Measurements from ENCODE around the gene LDLRAP1.

LDLRAP1 gene

GRCh38 chr1:25612421-25612820 is 69.0 kb downstream of the LDLRAP1 start:
- no peak overlapping the region for H3K27ac ChIP-seq
- H3K4me3 ChIP-seq, result no peak overlapping the region
- no peak overlapping the region for H3K4me2 ChIP-seq
- H3K27me3 ChIP-seq, result peaks cover 6% of the 10 kb centered on the region
- no peaks in the 10 kb centered on the region for H3K9me3 ChIP-seq
- TF ChIP-seq Cebpa-rat (IDR thresholded peaks at IDR 0.05), result no peak
- H3K9ac ChIP-seq, result no peak overlapping the region
- peaks cover 46% of the 10 kb centered on the region for H3K4me1 ChIP-seq
- no peaks in the 10 kb centered on the region for H3K36me3 ChIP-seq
- H4K20me1 ChIP-seq, result peaks cover under 1% of the 10 kb centered on the region; the same call in 1 of the 2 replicates

DNA sequence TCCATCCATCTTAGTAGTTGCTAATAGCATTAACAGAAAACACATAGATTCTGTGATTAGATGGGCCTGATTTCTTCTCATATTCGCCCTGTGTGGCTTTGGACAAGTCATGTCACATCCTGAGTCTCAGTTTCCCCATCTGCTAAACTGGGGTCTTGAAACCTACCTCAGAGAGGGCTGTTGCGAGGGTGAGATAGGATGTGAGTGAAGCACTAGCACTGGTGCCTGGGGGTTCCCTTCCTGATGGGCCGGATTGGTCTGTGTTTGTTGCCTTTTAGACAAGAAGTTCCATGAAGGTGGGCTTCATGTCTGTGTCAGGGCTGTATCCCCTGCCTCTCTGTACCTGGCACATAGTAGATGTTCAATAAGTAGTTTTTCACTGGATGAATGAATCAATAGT is 69.7 kb downstream of the LDLRAP1 start:
- no peak overlapping the region for H3K4me3 ChIP-seq
- no peak overlapping the region for H3K27ac ChIP-seq
- peaks cover 13% of the 10 kb centered on the region for H3K27me3 ChIP-seq
- peaks cover 7% of the 10 kb centered on the region; the same call in 1 of the 2 replicates for H4K20me1 ChIP-seq
- H3K9ac ChIP-seq, result no peak overlapping the region
- no peaks in the 10 kb centered on the region for H3K36me3 ChIP-seq
- no peaks in the 10 kb centered on the region for H3K9me3 ChIP-seq
- H3K4me2 ChIP-seq, result no peak overlapping the region
- TF ChIP-seq Cebpa-rat (IDR thresholded peaks at IDR 0.05), result no peak
- H3K4me1 ChIP-seq, result peaks cover 52% of the 10 kb centered on the region

DNA sequence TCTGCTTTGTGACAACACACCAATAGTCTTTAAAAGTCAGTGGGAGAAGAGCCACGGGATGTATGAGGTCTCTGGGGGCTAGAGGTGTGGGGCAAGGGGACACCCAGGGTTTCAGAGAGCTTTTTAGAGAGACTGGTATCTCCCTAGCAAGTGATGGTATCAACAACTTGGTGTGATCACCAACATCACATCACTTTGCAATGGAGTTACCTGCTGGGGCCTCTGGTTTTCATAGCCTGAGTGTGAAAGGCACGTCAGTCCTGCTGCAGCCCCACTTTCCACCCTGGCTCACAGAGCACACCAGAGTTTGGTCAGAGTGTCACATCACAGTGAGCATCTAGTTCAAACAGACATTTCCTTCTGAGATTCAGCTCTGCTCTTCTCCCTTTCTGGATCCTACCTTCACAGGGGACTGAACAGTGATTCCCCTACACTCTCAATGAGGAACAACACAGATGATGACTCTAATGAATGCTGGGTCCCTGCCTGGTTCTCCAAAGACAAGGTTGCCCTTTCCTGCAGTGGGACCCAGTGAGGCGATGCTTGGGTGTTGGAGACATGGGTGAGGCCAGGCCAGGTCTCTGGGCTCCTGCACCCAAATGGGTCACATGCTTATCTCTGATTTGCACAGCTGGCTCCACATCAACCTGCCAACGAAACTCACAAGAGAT is 71.2 kb downstream of the LDLRAP1 start:
- peaks cover 13% of the 10 kb centered on the region; the same call in 1 of the 2 replicates for H4K20me1 ChIP-seq
- peaks cover 25% of the 10 kb centered on the region for H3K27me3 ChIP-seq
- no peak for TF ChIP-seq Cebpa-rat (IDR thresholded peaks at IDR 0.05)
- H3K27ac ChIP-seq, result no peak overlapping the region
- H3K36me3 ChIP-seq, result no peaks in the 10 kb centered on the region
- peaks cover 49% of the 10 kb centered on the region for H3K4me1 ChIP-seq
- no peaks in the 10 kb centered on the region for H3K9me3 ChIP-seq
- no peak overlapping the region for H3K9ac ChIP-seq
- H3K4me2 ChIP-seq, result peak overlapping the region; percentile 100
- no peak overlapping the region for H3K4me3 ChIP-seq

DNA sequence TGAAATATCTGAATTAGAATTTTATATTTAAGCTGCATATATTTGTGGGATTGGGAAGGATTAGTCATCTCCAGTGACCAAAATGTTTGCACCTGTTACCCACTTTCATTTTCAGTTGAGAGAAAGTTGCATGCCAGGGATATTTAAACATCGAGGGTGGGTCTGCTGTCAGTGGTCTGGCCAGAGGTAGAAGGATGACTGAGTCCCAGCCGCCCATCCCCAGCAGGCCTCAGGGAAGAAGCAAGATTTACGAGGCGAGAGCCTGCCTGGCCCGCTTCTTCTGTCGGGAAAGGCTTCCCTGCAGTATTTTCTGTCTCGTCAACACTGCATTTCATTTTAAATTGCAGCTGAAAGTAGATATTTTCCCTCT is 71.8 kb downstream of the LDLRAP1 start:
- H3K27ac ChIP-seq, result no peak overlapping the region

DNA sequence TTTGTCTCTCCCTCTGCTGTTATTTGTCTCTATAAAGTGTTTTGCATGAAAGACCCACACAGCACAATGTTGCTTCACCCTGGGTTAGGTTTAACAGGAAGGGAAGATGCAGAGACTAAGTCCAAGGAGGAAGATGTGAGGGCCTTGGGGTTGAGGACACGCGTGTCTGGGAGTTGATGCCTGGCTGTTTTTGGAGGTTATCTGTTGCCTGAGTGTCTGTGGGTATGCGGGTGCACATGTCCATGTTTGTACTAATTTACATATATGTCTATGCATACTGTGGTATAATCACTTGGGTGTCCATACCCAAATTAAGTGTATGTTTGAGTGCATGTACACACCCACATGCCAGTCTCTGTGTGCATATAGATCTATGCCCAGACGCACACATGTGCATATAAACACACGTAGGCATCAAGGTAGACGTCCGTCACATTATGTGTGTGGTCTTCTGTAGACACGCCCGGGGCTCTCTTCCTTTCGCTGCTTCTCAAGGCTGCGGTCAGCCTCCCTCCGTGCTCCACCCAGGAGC is 72.2 kb downstream of the LDLRAP1 start:
- no peak overlapping the region for H3K27ac ChIP-seq
- H3K9ac ChIP-seq, result peak overlapping the region; percentile 49; the same call in 1 of the 2 replicates
- no peaks in the 10 kb centered on the region for H3K36me3 ChIP-seq
- peak overlapping the region; percentile 100 for H3K4me2 ChIP-seq
- no peak for TF ChIP-seq Cebpa-rat (IDR thresholded peaks at IDR 0.05)
- H4K20me1 ChIP-seq, result peaks cover 13% of the 10 kb centered on the region; the same call in 1 of the 2 replicates
- no peaks in the 10 kb centered on the region for H3K9me3 ChIP-seq
- H3K27me3 ChIP-seq, result peaks cover 29% of the 10 kb centered on the region
- peak overlapping the region; percentile 81 for H3K4me3 ChIP-seq
- peaks cover 49% of the 10 kb centered on the region for H3K4me1 ChIP-seq

More for the DNA sequence above, 71.8 kb downstream of the LDLRAP1 start:
- H3K27me3 ChIP-seq, result peaks cover 27% of the 10 kb centered on the region
- H3K4me1 ChIP-seq, result peaks cover 49% of the 10 kb centered on the region
- H3K36me3 ChIP-seq, result no peaks in the 10 kb centered on the region
- H3K9me3 ChIP-seq, result no peaks in the 10 kb centered on the region
- no peak overlapping the region for H3K4me3 ChIP-seq
- H4K20me1 ChIP-seq, result peaks cover 13% of the 10 kb centered on the region; the same call in 1 of the 2 replicates
- H3K4me2 ChIP-seq, result peak overlapping the region; percentile 100
- no peak overlapping the region for H3K9ac ChIP-seq
- no peak for TF ChIP-seq Cebpa-rat (IDR thresholded peaks at IDR 0.05)

GRCh38 chr1:25616095-25616986 is 72.9 kb downstream of the LDLRAP1 start, which contains the start of gene MAN1C1:
MAN1C1 (plus strand) TSS chr1:25616791; CDS start chr1:25617798, 1,007 bp downstream.
- Histone ChIP-seq H4K20me1 (peaks cover 13% of the 10 kb centered on the region; the same call in 1 of the 2 replicates), H3K27me3 (peaks cover 29% of the 10 kb centered on the region), H3K9me3 (no peaks in the 10 kb centered on the region), H3K27ac (peak within 1 kb of the TSS; percentile 32), H3K4me1 (peaks cover 42% of the 10 kb centered on the region), H3K36me3 (no peaks in the 10 kb centered on the region), H3K9ac (peak within 1 kb of the TSS; percentile 78), H3K4me3 (peak within 1 kb of the TSS; percentile 81), H3K4me2 (peak within 1 kb of the TSS; percentile 100)
- no peak for TF ChIP-seq Cebpa-rat (IDR thresholded peaks at IDR 0.05)

DNA sequence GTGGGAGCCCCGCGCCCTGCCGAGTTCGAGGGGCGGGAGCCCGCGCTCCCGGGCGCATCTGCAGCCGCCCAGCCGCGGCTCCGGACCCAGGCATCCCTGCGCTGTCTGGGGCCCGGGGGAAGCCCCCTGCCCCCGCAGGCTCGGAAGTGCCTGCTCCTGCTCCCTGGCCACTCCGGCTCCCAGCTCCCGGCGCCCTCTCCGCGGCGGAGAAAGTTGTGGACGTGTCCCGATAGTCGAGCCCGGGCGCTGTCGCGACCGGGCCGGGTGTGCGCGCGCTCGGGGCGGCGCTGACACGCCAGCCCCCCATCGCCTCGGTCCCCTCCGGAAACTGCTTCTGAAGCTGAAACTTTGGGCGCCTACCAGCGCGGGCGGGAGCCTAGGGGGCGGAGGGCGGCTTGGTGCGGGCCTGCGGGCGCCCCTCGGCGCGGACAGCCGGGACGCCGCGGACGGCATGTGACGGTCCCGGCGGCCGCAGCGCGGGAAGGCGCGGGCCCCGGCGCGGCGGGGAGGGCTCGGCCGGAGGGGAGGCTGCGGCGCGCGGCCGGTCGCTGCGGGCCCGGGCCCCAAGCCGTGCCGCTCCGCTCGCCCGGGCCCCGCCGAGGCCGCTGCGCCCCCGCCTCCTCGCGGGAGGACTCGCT is 73.7 kb downstream of the LDLRAP1 start:
- H3K4me2 ChIP-seq, result peak overlapping the region; percentile 100
- peaks cover 29% of the 10 kb centered on the region for H3K27me3 ChIP-seq
- no peaks in the 10 kb centered on the region for H3K36me3 ChIP-seq
- peak overlapping the region; percentile 32; the same call in 1 of the 2 replicates for H3K27ac ChIP-seq
- peaks cover 45% of the 10 kb centered on the region for H3K4me1 ChIP-seq
- H3K9ac ChIP-seq, result peak overlapping the region; percentile 78
- TF ChIP-seq Cebpa-rat (IDR thresholded peaks at IDR 0.05), result no peak
- peak overlapping the region; percentile 81 for H3K4me3 ChIP-seq
- H4K20me1 ChIP-seq, result peaks cover 13% of the 10 kb centered on the region; the same call in 1 of the 2 replicates
- no peaks in the 10 kb centered on the region for H3K9me3 ChIP-seq

GRCh38 chr1:25617625-25618432 is 74.4 kb downstream of the LDLRAP1 start:
- peaks cover 29% of the 10 kb centered on the region for H3K27me3 ChIP-seq
- H3K9me3 ChIP-seq, result no peaks in the 10 kb centered on the region
- H4K20me1 ChIP-seq, result peaks cover 13% of the 10 kb centered on the region; the same call in 1 of the 2 replicates
- peaks cover 45% of the 10 kb centered on the region for H3K4me1 ChIP-seq
- TF ChIP-seq Cebpa-rat (IDR thresholded peaks at IDR 0.05), result no peak
- peak overlapping the region; percentile 81 for H3K4me3 ChIP-seq
- peak overlapping the region; percentile 100 for H3K4me2 ChIP-seq
- peak overlapping the region; percentile 78 for H3K9ac ChIP-seq
- no peaks in the 10 kb centered on the region for H3K36me3 ChIP-seq
- H3K27ac ChIP-seq, result peak overlapping the region; percentile 32; the same call in 1 of the 2 replicates
